Activated naive CD4-positive, alpha-beta T cell treated with anti-CD3 and anti-CD28 coated beads for 36 hours (primary cell): Measurements from ENCODE around the gene BTK. TPM values are rescaled to one million over a fixed set of nuclear protein-coding genes. Genes with fewer than 3 reads are reported as not detected.

Experiments
- CTCF ChIA-PET: fragments of 350-600 bp; sonication (Branson Sonifier 250); formaldehyde crosslinking; loops from one replicate; lab custom pipeline; 2021; ENCODE audit warnings: antibody characterized with exemption; lab: Charles Lee
- DNase-seq: peaks from one replicate; pipeline ENCODE4 v3.0.0-alpha.2; 2020
- H3K27ac Mint-ChIP-seq: one replicate; pipeline ENCODE4 v1.8.0; 2021; ENCODE audit warnings: mild to moderate bottlenecking, mixed read lengths
- H3K27me3 Mint-ChIP-seq: one replicate; pipeline ENCODE4 v1.8.0; 2021; ENCODE audit warnings: low read depth, mixed read lengths
- H3K36me3 Mint-ChIP-seq: one replicate; pipeline ENCODE4 v1.8.0; 2021; ENCODE audit warnings: low read depth, mixed read lengths
- H3K4me1 Mint-ChIP-seq: one replicate; pipeline ENCODE4 v1.8.0; 2021; ENCODE audit warnings: low read depth, mixed read lengths
- H3K4me3 Mint-ChIP-seq: one replicate; pipeline ENCODE4 v1.8.0; 2021; ENCODE audit warnings: mild to moderate bottlenecking, moderate library complexity, mixed read lengths
- H3K9me3 Mint-ChIP-seq: one replicate; pipeline ENCODE4 v1.8.0; 2021; ENCODE audit warnings: mixed read lengths
- intact Hi-C: fragments of 100-400 bp; cut with micrococcal nuclease; formaldehyde crosslinking; loops from one replicate; pipeline ENCODE4 v1.15.1; 2023
- total RNA-seq, 2 experiments: library from RNA; stranded (reverse); gene quantifications; one replicate each; pipeline ENCODE4 v1.2.3, GENCODE V29; 2021

The BTK gene
- total RNA-seq, 2 experiments from 2014 or later: 0.38 to 0.47 TPM

DNA sequence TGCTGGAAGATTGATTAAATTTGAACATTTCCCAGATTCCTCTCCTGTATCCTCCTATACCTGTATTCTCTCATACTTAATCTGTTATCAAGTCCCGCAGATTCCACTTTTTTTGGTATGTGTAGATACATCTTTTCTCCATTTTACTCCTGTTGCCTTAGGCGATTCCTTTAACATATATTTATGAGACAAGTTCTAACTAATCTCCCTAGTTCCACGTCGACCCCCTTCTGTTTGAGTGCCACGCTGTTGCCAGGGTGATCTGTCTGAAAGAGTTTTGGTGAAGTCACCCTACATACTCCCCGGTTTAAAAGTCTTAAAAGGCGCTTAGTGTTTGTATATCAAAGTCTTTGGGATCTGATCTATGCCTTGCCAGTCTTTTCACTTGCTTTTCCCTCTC, 24.5 kb upstream of the BTK start:
- no peaks in the 10 kb centered on the region for H3K27me3 Mint-ChIP-seq
- intact Hi-C loops: loop anchor here (10.0 kb wide), 1 partner anchor 1244 kb away; the partner anchor contains the start of gene GPRASP1
- peaks cover 16% of the 10 kb centered on the region for H3K36me3 Mint-ChIP-seq
- no peaks in the 10 kb centered on the region for H3K9me3 Mint-ChIP-seq
- CTCF ChIA-PET: no interaction called here
- peak overlapping the region; percentile 68 for H3K4me3 Mint-ChIP-seq
- H3K27ac Mint-ChIP-seq: peak overlapping the region; percentile 87
- peaks cover 43% of the 10 kb centered on the region for H3K4me1 Mint-ChIP-seq
- DNase-seq: no peak

DNA sequence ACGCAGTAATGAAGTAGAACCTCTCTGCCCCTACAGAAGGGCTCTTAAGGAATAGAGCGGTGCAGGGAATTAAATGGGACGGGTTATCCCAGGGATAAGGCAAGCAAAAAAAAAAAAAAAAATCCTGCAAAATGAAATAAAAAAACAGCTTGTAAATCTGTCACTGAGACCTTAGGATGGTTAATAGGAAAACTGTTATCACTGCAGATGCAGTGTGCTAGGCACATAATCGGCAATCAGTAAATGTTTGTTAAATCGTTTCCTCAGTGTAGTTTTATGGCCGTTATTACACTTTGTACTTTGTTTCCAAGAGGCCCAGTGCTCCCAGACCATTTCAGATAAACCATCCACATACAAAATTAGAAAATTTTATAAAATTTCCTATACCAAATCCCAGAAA, 23.1 kb upstream of the BTK start:
- DNase-seq: no peak
- Mint-ChIP-seq H3K9me3 (no peaks in the 10 kb centered on the region), H3K27me3 (no peaks in the 10 kb centered on the region), H3K4me3 (peak overlapping the region; percentile 99), H3K4me1 (peaks cover 36% of the 10 kb centered on the region), H3K27ac (peak overlapping the region; percentile 95), H3K36me3 (peaks cover 19% of the 10 kb centered on the region)
- CTCF ChIA-PET: no interaction called here
- intact Hi-C loops: loop anchor here (2.0 to 10.0 kb wide), 3 partner anchors 250 to 484 kb away; partner anchors contain the start of genes ARMCX2, TRMT2B and XKRX

DNA sequence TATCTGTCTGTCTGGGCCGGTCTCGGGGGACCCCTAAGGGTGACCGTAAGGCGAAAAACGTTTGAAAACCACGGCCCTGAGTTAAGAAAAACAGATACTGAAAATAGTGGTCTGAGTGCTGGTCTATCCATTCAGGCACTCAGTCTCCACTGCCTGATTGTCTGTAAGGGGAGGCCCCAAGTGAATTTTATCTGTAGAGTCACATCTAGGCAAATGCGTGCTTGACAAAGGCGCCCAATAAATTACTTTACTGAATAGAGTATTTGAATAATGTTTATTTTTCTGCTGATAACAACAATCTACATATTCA, 22.5 kb upstream of the BTK start:
- Mint-ChIP-seq H3K27me3 (no peaks in the 10 kb centered on the region), H3K9me3 (no peaks in the 10 kb centered on the region), H3K4me3 (peak overlapping the region; percentile 99), H3K27ac (peak overlapping the region; percentile 95), H3K4me1 (peaks cover 33% of the 10 kb centered on the region), H3K36me3 (peaks cover 20% of the 10 kb centered on the region)
- CTCF ChIA-PET: no interaction called here
- DNase-seq: no peak
- intact Hi-C loops: loop anchor here (1.0 to 10.0 kb wide), 9 partner anchors 10 to 588 kb away; partner anchors contain the start of genes ARMCX2, CSTF2, TIMM8A and TRMT2B

DNA sequence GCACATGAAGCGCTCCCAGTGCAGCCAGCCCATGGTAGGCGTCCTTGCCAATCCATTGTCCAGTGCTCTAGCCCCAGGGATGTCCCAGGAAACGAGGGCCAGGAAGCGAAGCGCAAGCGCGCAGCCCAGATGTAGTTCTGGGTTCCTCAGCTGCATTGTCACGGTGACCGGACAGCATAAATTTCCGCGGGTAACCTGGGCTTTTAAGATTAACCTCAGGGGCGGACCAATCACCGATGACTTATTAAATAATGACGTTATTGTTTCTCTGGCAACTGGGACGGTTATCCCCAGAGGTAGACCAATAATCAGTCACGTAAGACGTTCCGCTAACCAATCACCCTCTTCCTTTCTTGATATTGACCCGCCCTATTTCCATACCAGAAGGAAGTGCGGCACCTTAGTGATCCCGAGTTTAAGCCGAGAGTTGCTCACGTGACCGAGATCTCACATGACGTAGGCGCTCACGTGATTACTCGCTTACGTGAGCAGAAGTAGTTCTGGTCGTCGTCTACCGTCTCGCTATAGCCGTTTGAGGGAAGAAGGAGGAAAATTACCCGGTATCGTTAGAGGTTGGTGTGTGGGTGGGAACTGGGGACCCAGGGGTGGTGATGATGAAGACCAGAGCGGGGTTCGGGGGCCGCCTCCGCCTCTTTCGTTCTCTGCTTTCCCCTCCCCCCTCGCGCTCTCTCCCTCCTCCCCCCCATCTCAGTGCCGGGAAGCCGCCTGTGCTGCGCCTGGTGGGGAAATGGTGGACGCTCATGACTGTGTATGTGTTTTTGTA, 21.9 kb upstream of the BTK start, which contains the start of the genes GLA and HNRNPH2:
Gene GLA (minus strand): TSS at position 178 of the 784 bp plus-strand sequence. CDS start 22 bp downstream, at position 156.
Gene HNRNPH2 (plus strand): TSS at position 475 of the 784 bp plus-strand sequence. CDS start 3,767 bp downstream, outside the sequence.
- CTCF ChIA-PET: no interaction called here
- DNase-seq: peak; percentile 94
- Mint-ChIP-seq H3K36me3 (peaks cover 18% of the 10 kb centered on the region), H3K27me3 (no peaks in the 10 kb centered on the region), H3K4me1 (peaks cover 28% of the 10 kb centered on the region), H3K4me3 (peak within 1 kb of the TSS; percentile 99), H3K9me3 (no peaks in the 10 kb centered on the region), H3K27ac (peak within 1 kb of the TSS; percentile 95)
- intact Hi-C loops: loop anchor here (1.0 to 10.0 kb wide), 9 partner anchors 10 to 588 kb away; partner anchors contain the start of genes ARMCX2, CSTF2, TIMM8A and TRMT2B

DNA sequence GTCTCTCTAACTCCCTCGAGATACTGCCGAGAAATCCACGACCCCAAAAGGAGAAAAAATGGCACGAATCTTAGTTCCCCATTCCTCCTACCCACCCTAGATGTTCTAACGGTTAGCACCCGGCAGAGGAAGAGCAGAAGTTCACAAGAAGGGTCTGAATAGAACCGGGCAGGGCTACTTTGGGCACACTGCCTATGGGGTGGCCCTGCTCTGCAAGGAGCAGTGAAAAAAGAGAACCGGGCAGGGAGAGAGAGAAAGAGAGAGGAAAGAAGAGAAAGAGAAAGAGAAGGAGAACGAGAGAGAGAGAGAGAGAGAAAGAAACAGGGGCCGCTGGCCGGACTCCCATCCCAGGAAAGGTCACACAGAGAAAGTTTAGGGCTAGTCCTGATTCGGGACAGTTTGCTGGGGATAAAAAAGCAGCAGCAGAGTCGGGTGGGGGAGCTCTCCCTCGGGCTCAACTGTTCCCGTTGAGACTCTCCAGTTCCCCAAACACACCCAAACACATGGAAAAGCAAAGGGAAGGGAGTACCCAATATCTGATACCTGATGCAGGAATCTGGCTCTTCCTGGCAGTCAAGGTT, 21.3 kb upstream of the BTK start:
- no peak for DNase-seq
- Mint-ChIP-seq H3K36me3 (peaks cover 17% of the 10 kb centered on the region), H3K4me3 (peak overlapping the region; percentile 99), H3K27ac (peak overlapping the region; percentile 92), H3K9me3 (no peaks in the 10 kb centered on the region), H3K27me3 (no peaks in the 10 kb centered on the region), H3K4me1 (peaks cover 22% of the 10 kb centered on the region)
- CTCF ChIA-PET: no interaction called here
- intact Hi-C loops: loop anchor here (5.0 to 10.0 kb wide), 2 partner anchors 355 to 482 kb away; partner anchors contain the start of genes TRMT2B and XKRX

DNA sequence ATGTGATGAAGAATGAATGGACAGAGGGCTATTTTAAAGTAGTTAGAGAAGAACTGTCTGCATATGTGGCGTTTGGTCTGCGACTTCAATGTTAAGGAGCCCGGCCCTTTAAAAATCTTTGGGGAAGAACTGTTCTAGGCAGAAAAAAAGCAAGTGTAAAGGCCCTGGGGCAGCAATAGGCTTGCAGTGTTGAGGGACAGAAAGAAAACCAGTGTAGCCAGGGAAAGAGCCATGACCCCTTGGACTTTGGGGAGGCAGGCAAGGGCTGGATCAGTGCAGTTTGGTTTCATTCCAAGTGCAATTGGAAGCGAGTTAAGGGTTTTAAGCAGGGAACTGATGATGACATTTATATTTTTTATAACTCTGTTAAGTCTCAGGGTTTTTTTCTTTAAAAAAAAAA, 13.8 kb upstream of the BTK start:
- Mint-ChIP-seq H3K4me3 (no peak overlapping the region), H3K4me1 (peaks cover 4% of the 10 kb centered on the region), H3K27ac (no peak overlapping the region), H3K9me3 (no peaks in the 10 kb centered on the region), H3K36me3 (peaks cover 17% of the 10 kb centered on the region), H3K27me3 (no peaks in the 10 kb centered on the region)
- intact Hi-C loops: loop anchor here (10.0 kb wide), 1 partner anchor 475 kb away; the partner anchor contains the start of gene XKRX
- DNase-seq: no peak
- CTCF ChIA-PET: no interaction called here

DNA sequence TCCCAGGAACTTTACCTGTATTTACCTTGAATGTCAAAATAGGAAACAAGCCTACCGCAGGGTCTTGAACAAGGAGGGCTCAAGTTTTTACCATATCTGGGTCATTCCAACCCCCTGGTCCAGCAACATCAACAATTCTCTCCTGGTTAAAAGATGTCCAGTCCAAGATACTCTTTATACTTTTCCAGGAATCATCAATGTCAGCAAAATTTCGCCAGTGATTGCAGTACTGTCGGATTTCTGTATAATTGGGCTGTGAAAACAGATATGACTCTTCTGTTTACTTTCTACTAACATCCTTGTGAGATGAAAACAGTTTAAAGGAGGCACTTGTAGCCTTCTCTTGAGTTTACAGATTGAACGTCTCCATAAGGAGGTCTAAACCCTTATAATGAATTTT, 12.7 kb upstream of the BTK start:
- Mint-ChIP-seq H3K4me1 (peaks cover 4% of the 10 kb centered on the region), H3K9me3 (no peaks in the 10 kb centered on the region), H3K4me3 (no peak overlapping the region), H3K36me3 (peaks cover 20% of the 10 kb centered on the region), H3K27me3 (no peaks in the 10 kb centered on the region), H3K27ac (no peak overlapping the region)
- intact Hi-C loops: no loop called here
- CTCF ChIA-PET: no interaction called here
- no peak for DNase-seq

DNA sequence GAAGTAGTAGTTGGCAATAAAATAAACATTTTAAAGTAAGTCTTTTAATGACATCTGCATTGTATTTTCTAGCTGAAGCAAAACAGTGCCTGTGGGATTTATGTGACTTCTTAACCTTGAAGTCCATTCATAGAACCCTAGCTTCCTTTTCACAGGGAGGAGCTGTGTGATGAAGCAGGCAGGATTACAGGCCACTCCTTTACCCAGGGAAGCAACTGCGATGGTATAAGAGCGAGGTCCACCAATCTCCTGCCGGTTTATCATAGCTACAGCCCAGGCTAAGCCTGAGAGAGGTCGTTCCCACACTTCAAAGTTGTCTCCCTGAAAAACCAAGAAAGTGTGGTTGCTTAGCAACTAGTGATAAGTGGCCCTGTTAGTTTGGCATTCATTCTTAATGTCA, 11.8 kb upstream of the BTK start:
- Mint-ChIP-seq H3K9me3 (no peaks in the 10 kb centered on the region), H3K4me1 (peaks cover 12% of the 10 kb centered on the region), H3K36me3 (peaks cover 26% of the 10 kb centered on the region), H3K27me3 (no peaks in the 10 kb centered on the region), H3K27ac (no peak overlapping the region), H3K4me3 (no peak overlapping the region)
- no peak for DNase-seq
- CTCF ChIA-PET: interaction anchor here (0.7 kb wide), 1 partner anchor 198 kb away, joined by 4 read pairs; no protein-coding TSS in a partner anchor
- intact Hi-C loops: no loop called here

DNA sequence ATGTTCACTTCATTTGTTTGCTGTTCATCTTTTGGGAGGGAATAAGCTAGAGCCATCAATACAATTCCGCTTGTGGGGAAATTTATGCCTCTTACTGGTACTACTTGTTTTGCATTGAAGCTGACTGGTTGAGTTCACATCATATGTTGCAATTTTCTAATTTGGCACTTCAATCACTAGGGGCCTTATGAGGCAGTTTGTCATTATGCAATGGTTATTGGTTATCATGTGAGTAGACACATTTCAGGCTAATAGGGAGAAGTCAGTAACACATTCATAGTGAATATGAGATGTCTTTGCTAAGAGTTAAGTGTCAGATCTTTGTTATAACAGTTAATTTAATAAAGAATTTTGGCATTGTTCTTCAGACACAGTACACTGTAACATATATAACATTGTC, 9.8 kb upstream of the BTK start:
- intact Hi-C loops: no loop called here

DNA sequence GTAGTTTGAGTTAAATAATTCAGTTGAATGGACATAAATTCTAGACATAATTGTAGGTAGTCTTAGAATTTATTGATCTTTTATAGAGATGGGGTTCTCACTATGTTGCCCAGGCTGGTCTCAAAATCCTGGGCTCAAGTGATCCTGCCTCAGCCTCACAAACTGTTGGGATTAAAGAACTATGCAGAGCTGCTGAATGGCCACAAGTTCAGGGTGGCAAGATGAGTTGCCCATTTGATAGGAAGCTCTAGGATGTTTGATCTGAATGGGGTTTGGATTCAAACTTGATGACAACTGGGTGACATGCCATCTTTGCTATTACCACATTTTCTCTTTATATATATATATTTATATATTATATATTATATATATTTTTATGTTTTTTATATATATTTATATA, 8.4 kb upstream of the BTK start:
- Mint-ChIP-seq H3K27ac (peak overlapping the region; percentile 76), H3K36me3 (peaks cover 39% of the 10 kb centered on the region), H3K4me3 (peak overlapping the region; percentile 93), H3K4me1 (peaks cover 18% of the 10 kb centered on the region), H3K9me3 (no peaks in the 10 kb centered on the region), H3K27me3 (no peaks in the 10 kb centered on the region)
- CTCF ChIA-PET: no interaction called here
- intact Hi-C loops: loop anchor here (5.0 kb wide), 3 partner anchors 297 to 562 kb away; partner anchors contain the start of genes CENPI and TRMT2B
- DNase-seq: no peak

More for the DNA sequence above, 9.8 kb upstream of the BTK start:
- CTCF ChIA-PET: no interaction called here
- no peak for DNase-seq
- Mint-ChIP-seq H3K27me3 (no peaks in the 10 kb centered on the region), H3K9me3 (no peaks in the 10 kb centered on the region), H3K4me3 (no peak overlapping the region), H3K4me1 (peaks cover 18% of the 10 kb centered on the region), H3K27ac (peak overlapping the region; percentile 70), H3K36me3 (peaks cover 43% of the 10 kb centered on the region)

DNA sequence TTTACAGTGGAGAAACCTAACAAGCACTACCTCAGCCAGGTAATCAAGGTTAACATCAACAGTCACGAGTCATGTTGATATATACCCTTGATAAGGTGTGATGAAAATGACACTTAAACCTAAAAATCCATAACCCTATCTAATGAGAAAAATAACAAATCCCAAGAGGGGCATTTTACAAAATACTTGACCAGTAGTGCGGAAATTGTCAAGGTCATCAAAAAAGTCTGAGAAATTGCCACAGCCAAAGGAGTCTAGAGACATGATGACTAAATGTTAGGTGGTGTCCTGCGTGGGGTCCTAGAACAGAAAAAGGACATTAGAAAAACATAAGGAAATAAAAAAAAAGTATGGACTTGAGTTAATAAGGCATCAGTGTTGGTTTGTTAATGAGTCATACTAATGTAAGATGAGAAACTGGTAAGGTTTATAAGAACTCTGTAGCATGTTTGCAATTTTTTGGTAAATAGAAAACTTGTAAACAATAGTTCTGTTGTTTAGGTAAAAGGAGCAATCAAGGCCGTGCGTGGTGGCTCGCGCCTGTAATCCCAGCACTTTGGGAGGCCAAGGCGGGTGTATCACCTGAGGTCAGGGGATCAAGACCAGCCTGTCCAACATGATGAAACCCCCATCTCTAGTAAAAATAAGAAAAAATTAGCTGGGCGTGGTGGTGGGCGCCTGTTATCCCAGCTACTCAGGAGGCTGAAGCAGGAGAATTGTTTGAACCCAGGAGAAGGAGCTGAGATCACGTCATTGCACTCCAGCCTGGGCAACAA, 7.7 kb upstream of the BTK start:
- H3K27me3 Mint-ChIP-seq: no peaks in the 10 kb centered on the region
- peak overlapping the region; percentile 76 for H3K27ac Mint-ChIP-seq
- no peak for DNase-seq
- H3K9me3 Mint-ChIP-seq: no peaks in the 10 kb centered on the region
- peaks cover 39% of the 10 kb centered on the region for H3K36me3 Mint-ChIP-seq
- CTCF ChIA-PET: no interaction called here
- H3K4me3 Mint-ChIP-seq: peak overlapping the region; percentile 93
- peaks cover 18% of the 10 kb centered on the region for H3K4me1 Mint-ChIP-seq
- intact Hi-C loops: loop anchor here (5.0 kb wide), 3 partner anchors 296 to 561 kb away; partner anchors contain the start of genes CENPI and TRMT2B
